Kidney (tissue), 14 donors: Measurements from ENCODE around the gene KIAA1549. TPM values are rescaled to one million over a fixed set of nuclear protein-coding genes. Genes with fewer than 3 reads are reported as not detected.
"Not testable (repeated sequence)": the region's sequence is repeated elsewhere in the genome, so short reads cannot be mapped to it uniquely, and the experiment has no call there.

Experiments
- DNase-seq, 5 donors: peaks; one replicate each; pipeline ENCODE4 v3.0.0-alpha.2; 2013 to 2020
- FAIRE-seq: peaks from 2 replicates; lab custom pipeline; 2012; peaks lifted over from hg19 to GRCh38; lab: Jason Lieb, UNC
- H3K27ac ChIP-seq, 2 donors: one replicate each; pipeline ENCODE4 v1.7.0; 2013; ENCODE audit warnings: low read depth in 2 of 2, low read length in 2 of 2, inconsistent platforms in 1 of 2
- H3K27me3 ChIP-seq: one replicate; pipeline ENCODE4 v1.7.1; 2013; ENCODE audit warnings: low read length, inconsistent platforms; ENCODE audit not compliant: control insufficient read depth, insufficient read depth
- H3K36me3 ChIP-seq, 3 donors: one replicate each; pipeline versions ENCODE4 v1.7.0 to v1.7.1; 2013; ENCODE audit warnings: low read length in 3 of 3, control low read depth in 1 of 3, inconsistent platforms in 1 of 3; ENCODE audit not compliant: insufficient read depth in 3 of 3, control insufficient read depth in 2 of 3
- H3K4me1 ChIP-seq, 3 donors: one replicate each; pipeline versions ENCODE4 v1.7.0 to v1.7.1; 2013; ENCODE audit warnings: low read length in 3 of 3, inconsistent platforms in 1 of 3, low read depth in 1 of 3; ENCODE audit not compliant: control insufficient read depth in 2 of 3, insufficient read depth in 2 of 3
- H3K4me3 ChIP-seq, 3 donors: one replicate each; pipeline versions ENCODE4 v1.7.0 to v1.8.1; 2013; ENCODE audit warnings: low read length in 3 of 3, control low read depth in 1 of 3, inconsistent platforms in 1 of 3
- H3K9ac ChIP-seq, 3 donors: one replicate each; pipeline versions ENCODE4 v1.7.0 to v1.7.1; 2013; ENCODE audit warnings: low read length in 3 of 3, control low read depth in 1 of 3, inconsistent platforms in 1 of 3
- H3K9me3 ChIP-seq, 3 donors: one replicate each; pipeline versions ENCODE4 v1.7.0 to v1.7.1; 2013; ENCODE audit warnings: low read length in 3 of 3, control low read depth in 1 of 3, inconsistent platforms in 1 of 3; ENCODE audit not compliant: control insufficient read depth in 2 of 3, insufficient read depth in 1 of 3
- CTCF ChIP-seq: IDR thresholded peaks from 3 replicates; pipeline ENCODE4 v1.5.1; 2012; ENCODE audit warnings: mild to moderate bottlenecking, moderate library complexity, borderline replicate concordance; ENCODE audit not compliant: insufficient read depth; ENCODE audit errors: extremely low read depth
- intact Hi-C: fragments of 100-400 bp; cut with DNase I; formaldehyde crosslinking; loops from one replicate; pipeline ENCODE4 v1.11.1; 2022
- polyA plus RNA-seq: library from polyadenylated mRNA; stranded (reverse); fragments of 350-450 nt; fragmentation: Illumina TruSeq; extraction: RNeasy Lipid Tissue Mini Kit (QIAGEN cat#74804); gene quantifications from one replicate; pipeline ENCODE4 v1.2.3, GENCODE V29; 2014; ENCODE audit warnings: low read depth, low replicate concordance; ENCODE audit not compliant: insufficient read depth
- total RNA-seq: library from RNA; stranded (reverse); fragmentation: NEBNext Ultra II Directional; extraction: Animal tissue kit (Norgen Biotek cat#: 25700); gene quantifications from one replicate; pipeline ENCODE4 v1.2.1, GENCODE V29; 2021
- donor health status: control.
- donor health status: control.
- donor health status: control.
- donor health status: control.
- donor health status: control.
- donor health status: DM: yes; HTN: yes; CAD: no.
- donor health status: Normal renal cell carcinoma (clear cell type).

KIAA1549 gene
- total and polyA plus RNA-seq, 2 donors from 2014 or later = 1.8 to 10.1 TPM

DNA sequence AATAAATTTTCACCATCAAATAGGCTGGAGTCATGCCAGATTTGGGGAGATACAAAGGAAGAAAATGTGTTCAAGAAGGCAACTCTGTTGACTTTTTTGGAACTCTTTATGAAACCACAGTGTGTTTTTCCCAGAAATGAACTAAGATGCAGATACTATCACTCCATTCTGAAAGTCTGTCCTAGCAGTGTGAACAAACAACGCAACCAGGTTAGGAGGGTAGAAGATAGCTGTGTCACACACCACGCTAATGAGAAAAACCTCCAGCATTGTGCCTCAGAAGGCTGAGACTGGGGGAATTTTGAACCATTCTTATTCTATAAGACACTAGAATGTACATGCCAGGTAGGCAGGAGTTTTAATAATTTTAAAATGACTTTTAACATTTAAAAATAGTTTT, 167.2 kb downstream of the KIAA1549 start:
- Histone ChIP-seq H3K9me3 (no peaks in the 10 kb centered on the region), H3K27ac (no peak overlapping the region), H3K9ac (no peak overlapping the region), H3K4me3 (no peak overlapping the region), H3K27me3 (no peaks in the 10 kb centered on the region), H3K36me3 (no peaks in the 10 kb centered on the region), H3K4me1 (peaks cover 0 to 2% (median 0%) of the 10 kb centered on the region in 3 donors)
- no peak for FAIRE-seq
- DNase-seq = no peak
- intact Hi-C loops = no loop called here
- TF ChIP-seq CTCF = no peak

DNA sequence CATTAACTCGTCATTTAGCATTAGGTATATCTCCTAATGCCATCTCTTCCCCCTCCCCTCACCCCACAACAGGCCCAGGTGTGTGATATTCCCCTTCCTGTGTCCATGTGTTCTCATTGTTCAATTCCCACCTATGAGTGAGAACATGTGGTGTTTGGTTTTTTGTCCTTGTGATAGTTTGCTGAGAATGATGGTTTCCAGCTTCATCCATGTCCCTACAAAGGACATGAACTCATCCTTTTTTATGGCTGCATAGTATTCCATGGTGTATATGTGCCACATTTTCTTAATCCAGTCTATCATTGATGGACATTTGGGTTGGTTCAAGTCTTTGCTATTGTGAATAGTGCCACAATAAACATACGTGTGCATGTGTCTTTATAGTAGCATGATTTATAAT, 169.9 kb downstream of the KIAA1549 start:
- H3K27me3 ChIP-seq, intact Hi-C loops, H3K36me3 ChIP-seq, H3K9me3 ChIP-seq, H3K27ac ChIP-seq, H3K4me1 ChIP-seq, DNase-seq, H3K9ac ChIP-seq, H3K4me3 ChIP-seq, FAIRE-seq: not testable (repeated sequence)

GRCh38 chr7:138809346-138809745, 171.8 kb downstream of the KIAA1549 start:
- Histone ChIP-seq H3K4me1 (peaks cover 0 to 2% (median 0%) of the 10 kb centered on the region in 3 donors), H3K27me3 (no peaks in the 10 kb centered on the region), H3K27ac (no peak overlapping the region), H3K9me3 (no peaks in the 10 kb centered on the region), H3K36me3 (no peaks in the 10 kb centered on the region), H3K9ac (no peak overlapping the region), H3K4me3 (no peak overlapping the region)
- FAIRE-seq (no peak), DNase-seq (peak in 1 of 5 donors; percentile 4)
- TF ChIP-seq CTCF = no peak
- intact Hi-C loops = no loop called here

GRCh38 chr7:138804618-138805017, 176.6 kb downstream of the KIAA1549 start:
- intact Hi-C loops = no loop called here
- Histone ChIP-seq H3K27me3 (no peaks in the 10 kb centered on the region), H3K4me3 (no peak overlapping the region), H3K4me1 (peaks cover 0 to 10% (median 5%) of the 10 kb centered on the region in 3 donors), H3K27ac (no peak overlapping the region), H3K9ac (no peak overlapping the region), H3K36me3 (no peaks in the 10 kb centered on the region), H3K9me3 (no peaks in the 10 kb centered on the region)
- FAIRE-seq = no peak
- no peak for DNase-seq
- TF ChIP-seq CTCF = no peak
